SU-DHL-6 (cell line): ENCODE results near the gene ANKK1.

Source experiments
- EZH2phosphoT487 ChIP-seq: fragments of 200-600 bp; sonication (generic), shearing (Covaris generic); conservative IDR thresholded peaks from 2 replicates; pipeline ENCODE4 v1.6.1; 2018; ENCODE audit warnings: mild to moderate bottlenecking, antibody characterized with exemption, low read length, moderate library complexity, mixed read lengths
- TF ChIP-seq, protein P1 (sequence below): fragments of 200-600 bp; sonication (generic); IDR thresholded peaks from one replicate; pipeline ENCODE4 v1.5.1; 2017; ENCODE audit warnings: antibody characterized with exemption, mild to moderate bottlenecking, low read length, moderate library complexity; ENCODE audit not compliant: insufficient read depth, poor library complexity, severe bottlenecking

DNA sequence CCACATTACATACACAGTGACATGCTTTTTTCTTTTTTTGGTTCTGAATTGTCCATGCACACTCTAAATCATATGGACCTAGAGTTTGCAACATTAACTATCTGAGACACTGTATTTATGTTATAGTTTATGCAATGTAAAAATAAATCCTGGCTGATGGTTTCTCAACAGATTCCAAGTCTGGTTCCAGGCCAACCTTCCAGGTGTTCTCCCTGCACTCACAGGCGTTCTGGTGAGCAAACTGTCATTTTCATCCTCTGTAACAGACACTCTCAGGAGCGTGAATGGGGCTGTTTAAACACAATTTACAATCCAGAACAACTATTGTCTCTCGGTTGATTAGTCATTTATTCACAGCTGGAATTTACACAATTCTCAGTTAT lies 36.5 kb upstream of the ANKK1 start:
- TF ChIP-seq, protein P1, sequence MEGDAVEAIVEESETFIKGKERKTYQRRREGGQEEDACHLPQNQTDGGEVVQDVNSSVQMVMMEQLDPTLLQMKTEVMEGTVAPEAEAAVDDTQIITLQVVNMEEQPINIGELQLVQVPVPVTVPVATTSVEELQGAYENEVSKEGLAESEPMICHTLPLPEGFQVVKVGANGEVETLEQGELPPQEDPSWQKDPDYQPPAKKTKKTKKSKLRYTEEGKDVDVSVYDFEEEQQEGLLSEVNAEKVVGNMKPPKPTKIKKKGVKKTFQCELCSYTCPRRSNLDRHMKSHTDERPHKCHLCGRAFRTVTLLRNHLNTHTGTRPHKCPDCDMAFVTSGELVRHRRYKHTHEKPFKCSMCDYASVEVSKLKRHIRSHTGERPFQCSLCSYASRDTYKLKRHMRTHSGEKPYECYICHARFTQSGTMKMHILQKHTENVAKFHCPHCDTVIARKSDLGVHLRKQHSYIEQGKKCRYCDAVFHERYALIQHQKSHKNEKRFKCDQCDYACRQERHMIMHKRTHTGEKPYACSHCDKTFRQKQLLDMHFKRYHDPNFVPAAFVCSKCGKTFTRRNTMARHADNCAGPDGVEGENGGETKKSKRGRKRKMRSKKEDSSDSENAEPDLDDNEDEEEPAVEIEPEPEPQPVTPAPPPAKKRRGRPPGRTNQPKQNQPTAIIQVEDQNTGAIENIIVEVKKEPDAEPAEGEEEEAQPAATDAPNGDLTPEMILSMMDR = no peak
- no peak for TF ChIP-seq EZH2phosphoT487
